HepG2 (cell line): ENCODE results near the gene TOP2B. TPM values are rescaled to one million over a fixed set of nuclear protein-coding genes. Genes with fewer than 3 reads are reported as not detected.

Experiments used
- MLLT10 ChIP-seq: sonication (generic); formaldehyde crosslinking; IDR thresholded peaks from 2 replicates; pipeline ENCODE4 v1.4.0; 2020; ENCODE audit warnings: missing genetic modification reagents
- polyA plus RNA-seq, 8 experiments: library from polyadenylated mRNA; depleted of rRNA in 3 of 8; stranded (reverse) in 7 of 8; unstranded in 1 of 8; fragments of >200 nt; fragmentation: Illumina TruSeq in 4 of 8; extraction: Trizol in 4 of 8; gene quantifications; 2 replicates each; pipeline versions ENCODE4 v1.2.1 to v1.2.3, GENCODE V29; 2011 to 2016; ENCODE audit warnings: low read depth in 4 of 8, missing spikeins in 1 of 8, mixed read lengths in 1 of 8; ENCODE audit not compliant: insufficient read depth in 1 of 8
- total RNA-seq, 5 experiments: library from RNA; depleted of rRNA; stranded (reverse); fragments of >200 nt; fragmentation: Illumina TruSeq; extraction: Trizol; gene quantifications; 2 replicates each; pipeline ENCODE4 v1.2.3, GENCODE V29; 2016; ENCODE audit warnings: low read depth in 1 of 5
- TF ChIP-seq, protein P1 (sequence below): sonication (generic); formaldehyde crosslinking; IDR thresholded peaks from 2 replicates; pipeline ENCODE4 v1.4.0; 2020; ENCODE audit warnings: mild to moderate bottlenecking, missing genetic modification reagents
- TF ChIP-seq, protein P2 (sequence below): sonication (generic); formaldehyde crosslinking; IDR thresholded peaks from 2 replicates; pipeline ENCODE4 v1.4.0; 2020; ENCODE audit warnings: missing genetic modification reagents
- TF ChIP-seq, protein P3 (sequence below): sonication (generic); formaldehyde crosslinking; IDR thresholded peaks from 2 replicates; pipeline ENCODE4 v1.5.0; 2020; ENCODE audit warnings: mild to moderate bottlenecking, missing genetic modification reagents

TOP2B gene
- total and polyA plus RNA-seq, 2 of the 13 experiments (the other 11 are each of a cell fraction or from before 2014, with no cell fraction given), result 27.6 to 88.1 TPM

DNA sequence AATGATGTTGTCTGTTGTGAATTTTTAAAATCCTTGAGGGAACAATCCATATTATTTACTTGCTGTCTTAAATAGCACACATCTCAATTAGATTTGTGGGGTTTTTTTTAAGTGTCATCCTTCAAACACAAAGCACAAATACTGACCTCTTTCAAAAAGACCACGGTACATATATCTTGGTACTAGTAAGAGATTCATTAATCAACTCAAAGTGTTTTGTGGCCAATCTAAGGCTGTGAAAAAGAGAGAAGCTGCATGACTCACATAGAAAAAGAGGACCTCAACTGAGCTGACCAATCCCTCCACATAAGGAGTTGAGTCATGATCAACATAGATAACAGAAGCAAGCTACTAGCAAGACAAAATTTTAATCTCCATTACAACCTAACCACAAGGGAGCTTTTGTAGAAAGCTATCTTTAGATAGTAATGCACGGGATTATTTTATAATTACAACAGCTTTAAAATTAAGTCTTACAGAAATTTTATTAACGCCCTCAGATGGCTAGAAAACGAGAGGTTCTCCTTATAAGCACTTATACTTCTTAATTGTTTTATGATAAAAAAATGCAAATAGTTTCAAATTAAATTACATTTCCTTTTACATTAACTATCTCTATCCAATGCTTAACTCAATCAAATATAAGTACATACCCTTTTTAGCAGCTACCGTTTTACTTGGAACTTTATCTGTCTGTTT is 60.5 kb downstream of the TOP2B start (continued):
- TF ChIP-seq, protein P1, sequence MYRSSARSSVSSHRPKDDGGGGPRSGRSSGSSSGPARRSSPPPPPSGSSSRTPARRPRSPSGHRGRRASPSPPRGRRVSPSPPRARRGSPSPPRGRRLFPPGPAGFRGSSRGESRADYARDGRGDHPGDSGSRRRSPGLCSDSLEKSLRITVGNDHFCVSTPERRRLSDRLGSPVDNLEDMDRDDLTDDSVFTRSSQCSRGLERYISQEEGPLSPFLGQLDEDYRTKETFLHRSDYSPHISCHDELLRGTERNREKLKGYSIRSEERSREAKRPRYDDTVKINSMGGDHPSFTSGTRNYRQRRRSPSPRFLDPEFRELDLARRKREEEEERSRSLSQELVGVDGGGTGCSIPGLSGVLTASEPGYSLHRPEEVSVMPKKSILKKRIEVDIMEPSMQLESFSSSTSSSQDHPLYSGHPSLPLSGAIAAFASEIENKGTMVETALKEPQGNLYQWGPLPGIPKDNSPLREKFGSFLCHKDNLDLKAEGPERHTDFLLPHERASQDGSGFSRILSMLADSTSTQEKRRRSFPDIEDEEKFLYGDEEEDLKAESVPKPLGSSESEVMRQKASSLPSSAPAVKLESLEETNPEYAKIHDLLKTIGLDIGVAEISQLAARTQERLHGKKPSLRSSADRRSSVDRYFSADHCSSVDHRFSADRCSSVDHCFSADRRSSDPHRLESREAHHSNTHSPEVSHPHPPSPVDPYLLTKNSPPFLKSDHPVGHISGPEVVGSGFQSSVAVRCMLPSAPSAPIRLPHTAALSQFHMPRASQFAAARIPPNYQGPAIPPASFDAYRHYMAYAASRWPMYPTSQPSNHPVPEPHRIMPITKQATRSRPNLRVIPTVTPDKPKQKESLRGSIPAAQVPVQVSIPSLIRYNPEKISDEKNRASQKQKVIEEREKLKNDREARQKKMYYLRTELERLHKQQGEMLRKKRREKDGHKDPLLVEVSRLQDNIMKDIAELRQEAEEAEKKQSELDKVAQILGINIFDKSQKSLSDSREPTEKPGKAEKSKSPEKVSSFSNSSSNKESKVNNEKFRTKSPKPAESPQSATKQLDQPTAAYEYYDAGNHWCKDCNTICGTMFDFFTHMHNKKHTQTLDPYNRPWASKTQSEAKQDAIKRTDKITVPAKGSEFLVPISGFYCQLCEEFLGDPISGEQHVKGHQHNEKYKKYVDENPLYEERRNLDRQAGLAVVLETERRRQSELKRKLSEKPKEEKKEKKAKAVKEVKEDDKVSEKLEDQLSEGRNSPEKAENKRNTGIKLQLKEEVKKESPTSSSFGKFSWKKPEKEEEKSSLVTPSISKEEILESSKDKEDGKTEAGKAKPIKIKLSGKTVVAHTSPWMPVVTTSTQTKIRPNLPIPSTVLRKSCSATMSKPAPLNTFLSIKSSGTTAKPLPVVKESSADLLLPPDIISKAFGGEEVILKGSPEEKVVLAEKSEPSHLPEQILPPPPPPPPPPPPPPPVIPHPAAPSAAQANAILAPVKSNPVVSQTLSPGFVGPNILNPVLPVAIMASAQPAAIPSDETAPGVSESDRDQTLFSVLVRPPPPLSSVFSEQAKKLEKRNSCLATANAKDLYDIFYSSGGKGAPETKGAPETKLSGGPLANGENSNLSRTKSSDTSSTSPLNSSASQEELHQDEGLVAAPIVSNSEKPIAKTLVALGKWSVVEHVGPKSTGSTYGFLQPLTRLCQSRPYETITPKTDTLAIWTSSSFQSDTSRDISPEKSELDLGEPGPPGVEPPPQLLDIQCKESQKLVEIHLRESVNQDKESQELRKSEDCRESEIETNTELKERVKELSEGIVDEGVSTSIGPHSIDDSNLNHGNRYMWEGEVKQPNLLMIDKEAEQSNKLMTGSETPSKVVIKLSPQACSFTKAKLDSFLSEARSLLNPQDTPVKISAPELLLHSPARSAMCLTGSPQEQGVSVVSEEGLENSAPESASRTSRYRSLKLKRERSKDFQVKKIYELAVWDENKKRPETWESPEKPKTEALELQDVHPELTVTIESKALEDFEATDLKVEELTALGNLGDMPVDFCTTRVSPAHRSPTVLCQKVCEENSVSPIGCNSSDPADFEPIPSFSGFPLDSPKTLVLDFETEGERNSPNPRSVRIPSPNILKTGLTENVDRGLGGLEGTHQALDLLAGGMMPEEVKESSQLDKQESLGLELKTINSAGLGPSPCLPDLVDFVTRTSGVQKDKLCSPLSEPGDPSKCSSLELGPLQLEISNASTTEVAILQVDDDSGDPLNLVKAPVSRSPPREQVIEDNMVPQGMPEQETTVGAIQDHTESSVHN, result no peak
- TF ChIP-seq, protein P2, sequence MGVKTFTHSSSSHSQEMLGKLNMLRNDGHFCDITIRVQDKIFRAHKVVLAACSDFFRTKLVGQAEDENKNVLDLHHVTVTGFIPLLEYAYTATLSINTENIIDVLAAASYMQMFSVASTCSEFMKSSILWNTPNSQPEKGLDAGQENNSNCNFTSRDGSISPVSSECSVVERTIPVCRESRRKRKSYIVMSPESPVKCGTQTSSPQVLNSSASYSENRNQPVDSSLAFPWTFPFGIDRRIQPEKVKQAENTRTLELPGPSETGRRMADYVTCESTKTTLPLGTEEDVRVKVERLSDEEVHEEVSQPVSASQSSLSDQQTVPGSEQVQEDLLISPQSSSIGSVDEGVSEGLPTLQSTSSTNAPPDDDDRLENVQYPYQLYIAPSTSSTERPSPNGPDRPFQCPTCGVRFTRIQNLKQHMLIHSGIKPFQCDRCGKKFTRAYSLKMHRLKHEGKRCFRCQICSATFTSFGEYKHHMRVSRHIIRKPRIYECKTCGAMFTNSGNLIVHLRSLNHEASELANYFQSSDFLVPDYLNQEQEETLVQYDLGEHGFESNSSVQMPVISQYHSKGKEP (CRISPR knock-in tag), result no peak
- no peak for TF ChIP-seq MLLT10 (CRISPR knock-in tag)
- TF ChIP-seq, protein P3, sequence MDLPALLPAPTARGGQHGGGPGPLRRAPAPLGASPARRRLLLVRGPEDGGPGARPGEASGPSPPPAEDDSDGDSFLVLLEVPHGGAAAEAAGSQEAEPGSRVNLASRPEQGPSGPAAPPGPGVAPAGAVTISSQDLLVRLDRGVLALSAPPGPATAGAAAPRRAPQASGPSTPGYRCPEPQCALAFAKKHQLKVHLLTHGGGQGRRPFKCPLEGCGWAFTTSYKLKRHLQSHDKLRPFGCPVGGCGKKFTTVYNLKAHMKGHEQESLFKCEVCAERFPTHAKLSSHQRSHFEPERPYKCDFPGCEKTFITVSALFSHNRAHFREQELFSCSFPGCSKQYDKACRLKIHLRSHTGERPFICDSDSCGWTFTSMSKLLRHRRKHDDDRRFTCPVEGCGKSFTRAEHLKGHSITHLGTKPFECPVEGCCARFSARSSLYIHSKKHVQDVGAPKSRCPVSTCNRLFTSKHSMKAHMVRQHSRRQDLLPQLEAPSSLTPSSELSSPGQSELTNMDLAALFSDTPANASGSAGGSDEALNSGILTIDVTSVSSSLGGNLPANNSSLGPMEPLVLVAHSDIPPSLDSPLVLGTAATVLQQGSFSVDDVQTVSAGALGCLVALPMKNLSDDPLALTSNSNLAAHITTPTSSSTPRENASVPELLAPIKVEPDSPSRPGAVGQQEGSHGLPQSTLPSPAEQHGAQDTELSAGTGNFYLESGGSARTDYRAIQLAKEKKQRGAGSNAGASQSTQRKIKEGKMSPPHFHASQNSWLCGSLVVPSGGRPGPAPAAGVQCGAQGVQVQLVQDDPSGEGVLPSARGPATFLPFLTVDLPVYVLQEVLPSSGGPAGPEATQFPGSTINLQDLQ (CRISPR knock-in tag), result no peak
